NCI-H2227 (cell line): ENCODE results near the gene OCEL1.
"Not testable (repeated sequence)": the region's sequence is repeated elsewhere in the genome, so short reads cannot be mapped to it uniquely, and the experiment has no call there.

Experiments
- DNase-seq: peaks from one replicate; lab custom pipeline; 2025; ENCODE audit not compliant: unreplicated experiment; lab: John Stamatoyannopoulos, UW

The OCEL1 gene

DNA sequence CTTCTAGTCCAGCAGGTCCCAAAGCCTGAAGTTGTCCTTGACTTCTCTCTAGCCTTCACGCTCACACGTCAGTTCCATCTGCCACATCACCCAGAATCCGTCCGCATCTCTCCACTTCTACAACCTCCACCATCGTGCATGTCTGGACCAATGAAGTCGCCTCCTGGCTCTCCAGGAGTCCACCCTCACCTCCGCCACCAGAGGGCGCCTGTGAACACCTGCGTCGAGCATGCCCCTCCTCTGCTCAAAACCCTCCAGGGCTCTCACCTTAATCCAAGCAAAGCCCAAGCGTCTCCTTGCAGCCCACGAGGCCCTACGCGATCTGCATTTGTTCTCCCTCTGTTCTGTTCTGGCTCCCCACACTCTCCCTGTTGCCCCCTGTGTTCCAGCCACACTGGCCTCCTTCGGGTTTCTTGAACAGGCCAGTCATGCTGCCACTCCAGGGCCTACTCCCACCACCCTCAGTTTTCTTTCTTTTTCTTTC lies 34.9 kb downstream of the OCEL1 start:
- DNase-seq = peak; percentile 26

GRCh38 chr19:17262557-17262956 lies 36.5 kb downstream of the OCEL1 start:
- no peak for DNase-seq

GRCh38 chr19:17263712-17264640 lies 38.0 kb downstream of the OCEL1 start:
- no peak for DNase-seq

DNA sequence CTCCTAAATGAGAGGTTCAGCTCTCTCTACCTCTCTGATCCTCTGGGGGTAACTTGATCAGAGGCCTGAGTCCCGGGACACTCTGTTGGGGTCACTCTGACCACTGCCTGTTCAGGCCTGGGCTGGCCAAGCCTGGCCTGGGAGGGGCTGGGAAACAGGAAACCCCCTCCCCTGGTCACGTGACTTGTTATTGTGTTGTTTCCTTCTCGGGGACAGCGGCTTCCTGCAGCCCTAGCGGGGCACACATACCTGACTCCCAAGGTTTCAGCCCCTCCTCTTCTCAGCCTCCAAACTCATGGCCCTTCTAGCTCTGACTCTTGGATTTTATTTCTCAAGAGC lies 38.6 kb downstream of the OCEL1 start, which contains the start of gene USHBP1:
TSS of gene USHBP1 (minus strand) at position 105 of the 339 bp plus-strand sequence. CDS start 446 bp downstream, outside the sequence.
- no peak for DNase-seq

- no peak for DNase-seq
Measured at GRCh38 chr19:17266026-17266425, 40.0 kb downstream of the OCEL1 start.

DNA sequence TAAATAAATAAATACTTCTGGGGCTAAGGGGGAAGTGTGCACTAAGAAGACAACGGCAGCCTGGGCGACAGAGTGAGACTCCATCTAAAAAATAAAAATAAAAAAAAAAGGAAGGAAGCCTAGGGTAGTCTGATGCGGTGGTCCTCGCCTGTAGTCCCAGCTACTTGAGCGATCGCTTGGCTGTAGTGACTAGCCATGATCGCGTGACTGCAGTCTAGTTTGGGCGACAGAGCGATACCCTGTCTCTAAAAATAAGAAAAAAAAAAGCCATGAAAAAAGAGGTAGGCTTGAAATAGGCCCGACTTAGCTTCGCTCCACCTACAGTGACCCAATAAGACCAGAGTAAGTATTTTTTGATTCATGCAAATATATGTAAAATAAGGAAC lies 40.6 kb downstream of the OCEL1 start:
- DNase-seq = no peak

GRCh38 chr19:17266975-17267788 lies 41.2 kb downstream of the OCEL1 start, which contains the start of gene BABAM1:
Gene BABAM1, plus strand, starts transcription at chr19:17267443. Its CDS starts 1,364 bp downstream, at chr19:17268807.
- DNase-seq = peak; percentile 98

DNA sequence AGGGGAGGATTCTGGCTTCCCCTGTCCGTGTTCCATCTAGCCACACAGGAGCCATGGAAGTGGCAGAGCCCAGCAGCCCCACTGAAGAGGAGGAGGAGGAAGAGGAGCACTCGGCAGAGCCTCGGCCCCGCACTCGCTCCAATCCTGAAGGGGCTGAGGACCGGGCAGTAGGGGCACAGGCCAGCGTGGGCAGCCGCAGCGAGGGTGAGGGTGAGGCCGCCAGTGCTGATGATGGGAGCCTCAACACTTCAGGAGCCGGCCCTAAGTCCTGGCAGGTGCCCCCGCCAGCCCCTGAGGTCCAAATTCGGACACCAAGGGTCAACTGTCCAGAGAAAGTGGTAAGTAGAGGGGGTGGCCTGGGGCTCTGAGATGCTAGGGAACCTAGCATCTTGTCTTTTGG lies 42.7 kb downstream of the OCEL1 start:
- no peak for DNase-seq

DNA sequence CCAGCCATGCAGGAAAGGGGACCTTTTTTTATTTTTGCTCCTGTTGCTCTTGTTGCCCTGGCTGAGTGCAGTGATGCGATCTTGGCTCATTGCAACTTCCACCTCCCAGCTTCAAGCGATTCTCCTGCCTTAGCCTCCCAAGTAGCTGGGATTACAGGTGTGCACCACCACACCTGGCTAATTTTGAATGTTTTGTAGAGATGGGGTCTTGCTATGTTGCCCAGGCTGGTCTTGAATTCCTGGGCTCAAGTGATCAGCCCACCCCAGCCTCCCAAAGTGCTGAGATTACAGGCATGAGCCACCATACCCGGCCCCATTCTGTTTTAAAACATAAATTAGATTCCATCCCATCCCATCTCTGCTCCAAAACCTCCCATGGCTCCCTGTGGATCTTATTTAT lies 48.9 kb downstream of the OCEL1 start:
- not testable (repeated sequence) for DNase-seq

DNA sequence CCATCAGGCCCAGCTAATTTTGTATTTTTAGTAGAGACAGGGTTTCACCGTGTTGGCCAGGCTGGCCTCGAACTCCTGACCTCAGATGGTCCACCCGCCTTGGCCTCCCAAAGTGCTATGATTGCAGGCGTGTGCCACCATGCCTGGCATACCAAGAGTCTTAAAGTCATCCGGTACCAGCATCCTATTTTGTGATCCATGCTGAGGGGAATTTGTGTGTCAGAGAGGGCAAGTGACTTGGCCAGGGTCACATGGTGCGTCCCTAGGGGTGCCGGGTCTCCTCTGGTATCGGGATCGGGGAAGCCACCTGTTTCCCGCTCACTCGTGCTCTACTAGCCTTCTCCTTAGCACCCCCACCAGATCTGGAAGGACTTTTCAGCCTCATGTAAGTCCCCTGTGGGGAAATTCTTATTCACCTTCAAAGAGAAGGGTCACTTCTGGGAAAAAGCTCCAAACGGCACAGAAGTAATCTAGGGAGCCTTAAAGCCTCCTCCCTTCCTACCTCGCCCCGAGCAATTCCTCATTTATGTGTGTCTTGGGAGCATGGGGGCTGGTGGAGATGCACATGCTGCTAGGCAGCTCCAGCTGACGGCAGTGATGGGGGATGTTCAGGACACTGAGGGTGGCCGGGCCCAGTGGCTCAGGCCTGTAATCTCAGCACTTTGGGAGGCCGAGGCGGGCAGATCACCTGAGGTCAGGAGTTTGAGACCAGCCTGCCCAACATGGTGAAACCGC lies 49.6 kb downstream of the OCEL1 start:
- DNase-seq = no peak
